Prostate gland (tissue), 2 donors: ENCODE data around the gene ZIK1. TPM values are rescaled to one million over a fixed set of nuclear protein-coding genes. Genes with fewer than 3 reads are reported as not detected.

Experiments used
- DNase-seq: peaks from one replicate; pipeline ENCODE4 v3.0.0-alpha.2; 2019; ENCODE audit warnings: low spot score
- H3K27ac ChIP-seq, 2 donors: fragments of 200-600 bp; sonication (generic); 2 replicates each; pipeline ENCODE4 v1.5.1; 2017 to 2019
- H3K27me3 ChIP-seq: fragments of 200-600 bp; sonication (generic); replicated peaks from 2 replicates; pipeline ENCODE4 v1.5.1; 2019; ENCODE audit not compliant: insufficient read depth
- H3K36me3 ChIP-seq, 2 donors: fragments of 200-600 bp; sonication (generic); 1 replicate in 1 of 2; 2 replicates in 1 of 2; pipeline versions ENCODE4 v1.5.1 to v1.8.1; 2017 to 2019
- H3K4me1 ChIP-seq: fragments of 200-600 bp; sonication (generic); replicated peaks from 2 replicates; pipeline ENCODE4 v1.5.1; 2019
- H3K4me3 ChIP-seq, 2 donors: fragments of 200-600 bp; sonication (generic); 2 replicates each; pipeline ENCODE4 v1.5.1; 2017 to 2019
- H3K9me3 ChIP-seq: fragments of 200-600 bp; sonication (generic); 2 replicates; pipeline ENCODE4 v1.5.1; 2017
- POLR2A ChIP-seq: fragments of 450-650 bp; IDR thresholded peaks from one replicate; pipeline ENCODE4 v1.6.1; 2016; ENCODE audit warnings: antibody characterized with exemption, mild to moderate bottlenecking
- POLR2AphosphoS5 ChIP-seq: sonication (generic); formaldehyde crosslinking; IDR thresholded peaks from one replicate; pipeline ENCODE4 v1.6.1; 2017; ENCODE audit warnings: antibody characterized with exemption
- WGBS: methylation state at CpG from one replicate; pipeline ENCODE4 v1.1.5; 2018; 5-methylcytosine and 5-hydroxymethylcytosine counted together
- intact Hi-C: fragments of 100-400 bp; cut with DNase I; formaldehyde crosslinking; loops from one replicate; pipeline ENCODE4 v1.14.2; 2022
- total RNA-seq, 2 donors: library from RNA; depleted of rRNA; stranded (reverse); fragments of >200 nt; gene quantifications; one replicate each; pipeline ENCODE4 v1.1.0, GENCODE V29; 2016
- TF ChIP-seq, protein P1 (sequence below), 4 experiments: fragments of 200-600 bp in 2 of 4; fragments of 450-650 bp in 2 of 4; sonication (generic) in 2 of 4; IDR thresholded peaks; 1 replicate in 3 of 4; 2 replicates in 1 of 4; pipeline ENCODE4 v1.5.1; 2016 to 2019; ENCODE audit warnings: antibody characterized with exemption in 4 of 4, mild to moderate bottlenecking in 2 of 4, moderate library complexity in 2 of 4

The ZIK1 gene
- total RNA-seq, 2 donors from 2014 or later: 5.3 to 8.5 TPM

DNA sequence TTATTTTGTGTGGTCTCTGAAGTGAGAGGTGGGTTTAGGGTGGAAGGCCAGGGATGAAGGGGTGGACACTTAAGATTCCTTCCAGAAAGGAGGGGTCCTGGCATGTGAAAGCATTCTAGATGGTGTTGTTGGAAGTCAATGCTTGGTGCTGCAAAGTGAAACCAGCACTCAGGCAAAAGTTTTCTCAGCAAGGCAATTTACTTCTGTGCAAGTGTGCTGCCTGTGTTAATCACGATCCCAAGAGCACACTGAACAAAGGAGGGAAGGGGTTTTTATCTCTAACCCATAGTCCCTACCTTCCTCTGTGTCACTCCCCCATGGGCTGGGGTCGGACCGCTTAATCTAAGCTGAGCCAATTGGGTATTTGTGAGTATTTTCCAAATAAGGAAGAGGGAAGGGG lies 31.4 kb downstream of the ZIK1 start:
- Histone ChIP-seq H3K9me3 (peaks cover 7% of the 10 kb centered on the region), H3K27me3 (no peaks in the 10 kb centered on the region), H3K36me3 (peaks cover 16 to 18% of the 10 kb centered on the region in 2 donors), H3K27ac (no peak overlapping the region), H3K4me1 (no peaks in the 10 kb centered on the region), H3K4me3 (peak overlapping the region in 1 of 2 donors; percentile 93)
- DNase-seq: no peak
- 83% methylated on average over 3 of the region's 3 CpGs for WGBS
- TF ChIP-seq POLR2AphosphoS5 (no peak), POLR2A (no peak)
- TF ChIP-seq, protein P1, sequence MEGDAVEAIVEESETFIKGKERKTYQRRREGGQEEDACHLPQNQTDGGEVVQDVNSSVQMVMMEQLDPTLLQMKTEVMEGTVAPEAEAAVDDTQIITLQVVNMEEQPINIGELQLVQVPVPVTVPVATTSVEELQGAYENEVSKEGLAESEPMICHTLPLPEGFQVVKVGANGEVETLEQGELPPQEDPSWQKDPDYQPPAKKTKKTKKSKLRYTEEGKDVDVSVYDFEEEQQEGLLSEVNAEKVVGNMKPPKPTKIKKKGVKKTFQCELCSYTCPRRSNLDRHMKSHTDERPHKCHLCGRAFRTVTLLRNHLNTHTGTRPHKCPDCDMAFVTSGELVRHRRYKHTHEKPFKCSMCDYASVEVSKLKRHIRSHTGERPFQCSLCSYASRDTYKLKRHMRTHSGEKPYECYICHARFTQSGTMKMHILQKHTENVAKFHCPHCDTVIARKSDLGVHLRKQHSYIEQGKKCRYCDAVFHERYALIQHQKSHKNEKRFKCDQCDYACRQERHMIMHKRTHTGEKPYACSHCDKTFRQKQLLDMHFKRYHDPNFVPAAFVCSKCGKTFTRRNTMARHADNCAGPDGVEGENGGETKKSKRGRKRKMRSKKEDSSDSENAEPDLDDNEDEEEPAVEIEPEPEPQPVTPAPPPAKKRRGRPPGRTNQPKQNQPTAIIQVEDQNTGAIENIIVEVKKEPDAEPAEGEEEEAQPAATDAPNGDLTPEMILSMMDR (IDR thresholded peaks at IDR 0.05): no peak
- intact Hi-C loops: no loop called here

DNA sequence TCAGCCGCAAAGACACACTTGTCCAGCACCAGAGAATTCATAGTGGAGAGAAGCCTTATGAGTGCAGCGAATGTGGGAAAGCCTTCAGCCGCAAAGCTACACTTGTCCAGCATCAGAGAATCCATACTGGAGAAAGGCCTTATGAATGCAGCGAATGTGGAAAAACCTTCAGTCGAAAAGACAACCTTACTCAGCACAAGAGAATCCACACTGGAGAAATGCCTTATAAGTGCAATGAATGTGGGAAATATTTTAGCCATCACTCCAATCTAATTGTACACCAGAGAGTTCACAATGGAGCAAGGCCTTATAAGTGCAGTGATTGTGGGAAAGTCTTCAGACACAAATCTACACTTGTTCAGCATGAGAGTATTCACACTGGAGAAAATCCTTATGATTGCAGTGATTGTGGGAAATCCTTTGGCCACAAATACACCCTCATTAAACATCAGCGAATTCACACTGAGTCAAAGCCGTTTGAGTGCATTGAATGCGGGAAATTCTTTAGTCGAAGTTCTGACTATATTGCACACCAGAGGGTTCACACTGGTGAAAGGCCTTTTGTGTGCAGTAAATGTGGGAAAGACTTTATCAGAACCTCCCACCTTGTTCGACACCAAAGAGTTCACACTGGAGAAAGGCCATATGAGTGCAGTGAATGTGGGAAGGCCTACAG lies 36.9 kb downstream of the ZIK1 start:
- peaks cover 24 to 32% of the 10 kb centered on the region in 2 donors for H3K36me3 ChIP-seq
- intact Hi-C loops: no loop called here
- no peak overlapping the region for H3K27ac ChIP-seq

DNA sequence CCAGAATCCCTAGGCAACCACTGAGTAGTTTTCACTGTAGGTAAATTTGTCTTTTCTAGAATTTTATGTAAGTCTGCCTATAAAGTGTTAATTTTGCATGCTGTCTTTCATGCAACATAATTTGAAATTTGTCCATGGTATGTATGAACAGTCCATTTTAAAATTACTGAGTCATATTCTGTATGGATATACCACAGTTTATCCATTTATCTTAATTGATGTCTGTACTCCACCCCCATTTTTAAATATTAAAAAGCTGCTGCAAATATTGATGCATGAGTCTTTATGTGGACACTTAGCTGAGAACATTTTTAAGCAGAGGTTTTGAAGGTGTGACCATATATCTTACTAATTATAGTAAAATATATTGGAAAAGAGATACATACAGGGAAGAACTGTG lies 39.1 kb downstream of the ZIK1 start:
- DNase-seq: no peak

More for the DNA sequence above, 36.9 kb downstream of the ZIK1 start:
- TF ChIP-seq POLR2AphosphoS5: no peak
- no peak for TF ChIP-seq POLR2A
- TF ChIP-seq, protein P1 (IDR thresholded peaks at IDR 0.05): no peak
- 97% methylated on average over 10 of the region's 10 CpGs for WGBS
- H3K27me3 ChIP-seq: no peaks in the 10 kb centered on the region
- no peak for DNase-seq
- H3K4me1 ChIP-seq: no peaks in the 10 kb centered on the region
- H3K4me3 ChIP-seq: no peak overlapping the region
- peaks cover 14% of the 10 kb centered on the region for H3K9me3 ChIP-seq

DNA sequence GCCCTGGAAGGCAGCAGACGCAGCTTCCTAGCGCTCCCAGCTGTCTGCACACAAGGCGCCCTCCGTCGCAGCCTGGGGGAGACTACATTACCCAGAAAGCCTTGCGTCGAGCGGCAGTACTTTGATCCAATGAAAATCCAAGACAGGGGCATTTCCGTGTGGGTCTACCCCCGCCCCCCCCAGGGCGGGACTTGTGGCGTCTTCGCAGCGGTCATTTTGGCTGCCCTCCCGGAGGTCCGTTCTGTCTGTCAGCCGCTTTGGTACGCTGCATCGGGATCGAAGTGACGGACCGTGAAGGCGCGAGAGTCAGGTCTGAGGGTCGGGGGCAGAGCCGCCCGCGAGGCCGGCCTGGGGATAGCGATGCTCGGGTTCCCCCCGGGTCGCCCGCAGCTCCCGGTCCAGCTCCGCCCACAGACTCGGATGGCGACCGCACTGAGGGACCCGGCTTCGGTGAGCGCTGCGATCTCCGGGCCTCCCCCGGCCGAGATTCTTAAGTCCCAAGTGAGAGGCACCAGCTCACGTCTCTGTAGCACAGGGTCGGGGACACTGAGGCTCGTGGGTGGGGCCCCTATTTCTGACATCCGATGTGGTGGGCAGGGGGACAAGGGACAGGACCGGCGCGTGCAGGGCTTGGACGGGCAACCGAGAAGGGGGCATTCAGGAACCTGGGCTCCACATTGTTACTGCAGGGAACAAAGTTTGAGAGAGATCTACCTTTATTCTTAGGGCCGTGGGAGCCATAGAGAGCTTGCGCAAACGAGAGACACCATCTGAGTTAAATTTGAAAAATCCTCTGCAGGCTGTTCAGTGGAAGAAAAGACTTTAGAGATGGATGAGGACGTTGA lies 49.3 kb downstream of the ZIK1 start, which contains the start of gene ZNF211:
Gene ZNF211 (plus strand): TSS at position 182 of the 845 bp plus-strand sequence. CDS start 179 bp downstream, at position 361.
- Histone ChIP-seq H3K4me3 (peak within 1 kb of the TSS; percentile 78 to 84), H3K27me3 (no peaks in the 10 kb centered on the region), H3K9me3 (no peaks in the 10 kb centered on the region), H3K36me3 (no peaks in the 10 kb centered on the region), H3K27ac (peak within 1 kb of the TSS; percentile 77 to 84), H3K4me1 (peaks cover 5% of the 10 kb centered on the region)
- intact Hi-C loops: no loop called here
- 1% methylated on average over 42 of the region's 59 CpGs for WGBS
- TF ChIP-seq POLR2AphosphoS5: peak; percentile 96
- peak; percentile 18 for TF ChIP-seq POLR2A
- TF ChIP-seq, protein P1 (IDR thresholded peaks at IDR 0.05): peak in 2 of 4 experiments; percentile 15
- peak; percentile 89 for DNase-seq

More for the DNA sequence above, 39.1 kb downstream of the ZIK1 start:
- Histone ChIP-seq H3K4me1 (no peaks in the 10 kb centered on the region), H3K9me3 (peaks cover 14% of the 10 kb centered on the region), H3K27ac (no peak overlapping the region), H3K36me3 (peaks cover 24 to 32% of the 10 kb centered on the region in 2 donors), H3K27me3 (no peaks in the 10 kb centered on the region), H3K4me3 (no peak overlapping the region)
- intact Hi-C loops: no loop called here
- TF ChIP-seq POLR2A: no peak
- TF ChIP-seq, protein P1 (IDR thresholded peaks at IDR 0.05): no peak
- TF ChIP-seq POLR2AphosphoS5: no peak
